ENCODE measurements around the gene MAB21L3.

DNA sequence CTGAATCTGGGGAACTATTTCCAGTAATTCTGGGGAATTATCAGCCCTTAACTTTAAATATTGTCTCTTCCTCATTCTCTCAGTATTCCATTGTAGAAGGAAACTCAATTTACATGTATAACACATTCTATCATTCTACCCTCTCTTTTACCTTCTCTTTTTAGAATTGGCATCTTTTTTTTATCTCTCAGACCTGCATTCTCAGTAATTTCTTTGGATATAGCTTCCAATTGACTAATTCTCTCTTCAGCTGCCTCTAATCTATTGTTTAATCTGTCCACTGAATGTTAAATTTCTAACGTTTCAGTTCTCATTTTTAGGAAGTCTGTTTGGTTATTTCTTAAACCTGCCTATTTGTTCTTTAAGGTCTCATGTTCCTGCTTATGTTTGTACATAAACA lies 33.0 kb downstream of the MAB21L3 start:
- TF ChIP-seq, protein P1, sequence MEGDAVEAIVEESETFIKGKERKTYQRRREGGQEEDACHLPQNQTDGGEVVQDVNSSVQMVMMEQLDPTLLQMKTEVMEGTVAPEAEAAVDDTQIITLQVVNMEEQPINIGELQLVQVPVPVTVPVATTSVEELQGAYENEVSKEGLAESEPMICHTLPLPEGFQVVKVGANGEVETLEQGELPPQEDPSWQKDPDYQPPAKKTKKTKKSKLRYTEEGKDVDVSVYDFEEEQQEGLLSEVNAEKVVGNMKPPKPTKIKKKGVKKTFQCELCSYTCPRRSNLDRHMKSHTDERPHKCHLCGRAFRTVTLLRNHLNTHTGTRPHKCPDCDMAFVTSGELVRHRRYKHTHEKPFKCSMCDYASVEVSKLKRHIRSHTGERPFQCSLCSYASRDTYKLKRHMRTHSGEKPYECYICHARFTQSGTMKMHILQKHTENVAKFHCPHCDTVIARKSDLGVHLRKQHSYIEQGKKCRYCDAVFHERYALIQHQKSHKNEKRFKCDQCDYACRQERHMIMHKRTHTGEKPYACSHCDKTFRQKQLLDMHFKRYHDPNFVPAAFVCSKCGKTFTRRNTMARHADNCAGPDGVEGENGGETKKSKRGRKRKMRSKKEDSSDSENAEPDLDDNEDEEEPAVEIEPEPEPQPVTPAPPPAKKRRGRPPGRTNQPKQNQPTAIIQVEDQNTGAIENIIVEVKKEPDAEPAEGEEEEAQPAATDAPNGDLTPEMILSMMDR (IDR thresholded peaks at IDR 0.05): no peak
- no peak for TF ChIP-seq ZFX (IDR thresholded peaks at IDR 0.05; ENCODE audit: borderline replicate concordance)

Measured in 22Rv1 (cell line).